GM18519 (cell line): ENCODE results near the gene C1orf50.
A peak's percentile ranks its signal among the peaks of the same experiment; 100 is the strongest.

Source experiments
- ATAC-seq: cut with Tn5 transposase; IDR thresholded peaks from one replicate; pipeline ENCODE4 v1.9.1; 2021; ENCODE audit warnings: mild to moderate bottlenecking, moderate library complexity; ENCODE audit not compliant: unreplicated experiment, low FRiP score

The C1orf50 gene

DNA sequence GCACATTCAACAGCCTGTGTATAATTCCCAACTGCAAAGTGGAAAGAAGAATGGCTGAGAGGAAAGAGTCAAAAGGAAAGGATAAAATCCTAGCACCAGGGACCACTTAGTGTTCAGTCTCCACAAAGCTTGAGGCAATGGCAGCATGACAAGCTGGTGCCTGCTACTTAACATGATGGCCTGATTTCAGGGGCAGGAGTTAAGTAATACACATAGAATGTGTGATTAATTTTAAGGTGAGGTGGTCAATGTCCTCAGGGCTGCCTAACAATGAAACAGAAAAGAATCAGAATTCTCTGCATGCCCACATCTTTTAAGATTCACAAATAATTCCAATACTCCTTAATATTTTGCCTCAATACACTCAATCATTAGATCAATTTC is 9.2 kb upstream of the C1orf50 start:
- no peak for ATAC-seq

DNA sequence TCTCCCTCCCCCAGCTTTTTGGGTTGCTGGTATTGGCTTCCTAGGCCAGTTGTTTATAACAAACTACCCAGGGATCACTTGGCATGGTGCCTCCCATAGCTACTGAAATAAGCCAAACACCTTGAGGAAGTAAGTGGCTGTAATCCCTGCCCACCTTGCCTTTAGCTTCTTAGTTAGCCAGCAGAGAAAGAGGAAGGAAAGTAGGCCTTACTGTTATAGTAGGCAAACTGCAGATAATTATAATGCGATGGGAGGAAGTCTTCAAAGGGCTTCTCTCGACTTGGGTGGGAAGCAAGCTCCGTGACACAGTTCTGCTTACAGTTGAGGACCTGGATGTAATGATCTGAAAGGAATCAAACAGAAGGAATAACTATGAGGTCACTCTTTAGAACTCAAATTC is 8.4 kb upstream of the C1orf50 start:
- no peak for ATAC-seq

DNA sequence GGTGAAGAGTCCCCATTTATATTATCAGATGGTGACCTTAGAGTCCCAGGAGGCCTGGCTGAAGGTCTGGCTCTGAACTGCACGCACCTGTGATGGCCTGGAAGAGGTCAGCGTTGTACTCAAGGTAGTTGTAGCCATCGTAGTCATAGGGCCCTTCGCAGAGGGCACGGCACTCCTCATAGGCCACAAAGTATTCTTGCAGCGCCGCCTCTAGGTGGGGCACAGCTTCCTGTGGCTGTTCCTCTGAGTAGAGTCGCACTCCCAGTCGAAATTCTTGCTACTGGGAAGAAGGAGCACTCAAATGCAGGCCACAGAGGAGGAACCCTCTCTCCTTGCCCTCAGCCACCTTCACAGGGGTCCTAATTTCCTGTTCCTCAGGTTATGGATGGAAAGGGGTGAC is 7.9 kb upstream of the C1orf50 start:
- ATAC-seq: no peak

DNA sequence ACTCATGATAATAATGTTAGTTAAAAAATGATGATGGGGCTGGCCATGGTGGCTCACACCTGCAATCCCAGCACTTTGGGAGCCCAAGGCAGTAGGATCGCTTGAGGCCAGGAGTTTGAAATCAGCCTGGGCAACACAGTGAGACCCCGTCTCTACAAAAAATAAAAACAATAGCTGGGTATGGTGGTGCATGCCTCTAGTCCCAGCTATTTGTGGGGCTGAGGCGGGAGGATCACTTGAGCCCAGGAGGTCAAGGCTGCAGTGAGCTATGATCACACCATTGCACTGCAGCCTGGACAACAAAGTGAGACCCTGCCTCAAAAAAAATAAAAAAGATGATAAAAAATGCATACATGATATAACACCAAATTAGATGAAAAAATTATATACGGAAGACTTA is 5.5 kb upstream of the C1orf50 start:
- no peak for ATAC-seq

DNA sequence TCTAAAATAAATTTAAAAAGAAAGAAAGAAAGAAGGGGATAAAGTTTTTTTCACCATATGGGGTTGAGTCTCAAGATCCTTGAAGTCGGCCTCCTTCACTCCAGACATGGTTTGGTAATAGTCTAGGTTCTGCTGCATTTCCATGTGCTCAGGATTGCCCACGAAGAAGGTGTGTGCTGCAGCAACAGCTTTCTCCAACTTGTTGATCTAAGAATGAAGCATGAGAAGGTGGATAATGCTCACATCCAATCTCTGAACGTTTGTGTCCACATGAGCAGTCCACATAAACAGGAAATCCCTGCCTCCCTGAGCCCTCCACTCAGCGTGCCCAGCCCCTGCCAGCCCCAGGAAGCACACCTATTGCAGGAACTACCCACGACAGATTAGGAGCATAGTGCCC is 4.8 kb upstream of the C1orf50 start:
- ATAC-seq: no peak

DNA sequence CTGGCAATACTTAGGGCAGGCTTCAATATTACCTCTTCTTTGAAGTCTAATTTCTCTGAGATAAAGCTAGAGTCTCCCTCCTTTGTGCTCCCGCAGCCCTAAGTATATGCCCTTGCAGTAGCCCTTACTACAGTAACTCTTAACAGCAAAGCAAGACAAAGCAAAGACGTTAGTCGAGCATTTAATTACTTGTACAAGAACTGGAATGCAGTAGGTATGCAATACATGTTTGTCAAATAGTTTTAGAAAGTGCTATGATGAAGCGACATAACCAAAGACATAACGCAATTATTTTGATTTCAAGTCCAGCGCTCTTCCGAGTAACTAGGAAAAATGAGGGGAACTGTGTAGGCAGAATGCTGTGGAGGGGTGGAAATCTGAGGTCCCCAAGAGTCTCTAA is 1.8 kb upstream of the C1orf50 start:
- ATAC-seq: no peak

DNA sequence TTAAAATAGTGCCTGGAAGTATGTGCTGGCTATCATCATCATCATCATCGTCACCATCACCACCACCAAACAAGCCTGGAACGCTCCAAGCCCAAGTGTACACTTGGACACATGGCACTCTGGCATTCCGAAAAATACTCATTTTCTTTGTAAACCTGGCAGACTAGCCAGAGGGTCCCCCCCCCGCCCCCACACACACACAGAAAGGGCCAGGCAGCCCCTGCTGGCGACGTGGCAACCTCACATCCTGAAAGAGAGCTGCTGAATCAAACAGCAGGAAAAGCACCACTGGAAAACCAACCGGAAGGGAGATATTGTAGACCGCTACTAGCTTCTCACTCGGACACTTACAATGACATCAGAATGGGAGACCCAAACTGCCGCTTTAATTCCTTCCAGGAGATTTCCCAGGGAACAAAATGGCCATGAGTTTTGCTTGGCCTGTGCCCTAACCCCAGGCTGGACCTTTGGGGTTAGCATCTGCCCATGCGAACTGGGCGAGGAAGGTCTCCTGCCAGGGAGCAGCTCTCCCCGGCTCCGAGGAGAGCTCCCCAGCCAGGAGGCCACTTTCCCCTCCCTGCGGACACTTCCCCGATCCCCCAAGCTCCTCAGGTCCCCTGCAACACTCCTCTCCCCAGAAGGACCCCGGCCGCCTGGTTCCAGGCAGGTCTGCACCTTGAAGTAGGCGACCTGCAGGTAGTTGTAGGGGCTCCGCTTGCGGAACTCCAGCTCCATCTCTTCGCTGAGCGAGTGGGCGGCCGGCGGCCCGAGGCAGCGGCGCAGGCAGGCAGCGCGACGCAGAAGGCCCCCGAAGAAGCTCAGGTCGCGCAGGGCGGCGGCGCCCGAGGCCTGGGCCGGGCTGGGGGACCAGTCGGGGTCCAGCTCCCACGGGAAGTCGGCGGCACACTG is 963 bp upstream of the C1orf50 start:
- peak; percentile 21 for ATAC-seq

DNA sequence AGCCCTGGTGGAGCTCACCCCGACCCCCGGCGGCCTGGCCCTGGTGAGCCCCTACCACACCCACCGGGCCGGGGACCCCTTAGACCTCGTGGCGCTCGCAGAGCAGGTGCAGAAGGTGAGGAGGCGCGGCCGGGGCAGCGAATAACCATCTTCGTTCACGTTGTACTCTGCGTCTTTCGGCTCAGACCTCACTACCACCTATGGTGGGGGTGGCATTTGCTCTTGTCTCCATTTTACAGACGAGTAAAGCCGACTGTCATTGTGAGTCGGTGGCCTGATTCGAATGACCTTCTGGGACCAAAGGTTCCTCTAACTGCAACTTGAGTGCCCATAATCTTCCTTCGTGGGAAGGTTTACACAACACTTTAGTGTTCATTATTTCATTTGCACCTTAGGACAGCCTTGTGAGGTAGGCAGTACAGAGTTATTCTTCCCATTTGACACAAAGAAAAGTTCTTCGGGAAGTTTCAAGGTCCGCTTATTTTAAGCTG is 506 bp downstream of the C1orf50 start:
- no peak for ATAC-seq

DNA sequence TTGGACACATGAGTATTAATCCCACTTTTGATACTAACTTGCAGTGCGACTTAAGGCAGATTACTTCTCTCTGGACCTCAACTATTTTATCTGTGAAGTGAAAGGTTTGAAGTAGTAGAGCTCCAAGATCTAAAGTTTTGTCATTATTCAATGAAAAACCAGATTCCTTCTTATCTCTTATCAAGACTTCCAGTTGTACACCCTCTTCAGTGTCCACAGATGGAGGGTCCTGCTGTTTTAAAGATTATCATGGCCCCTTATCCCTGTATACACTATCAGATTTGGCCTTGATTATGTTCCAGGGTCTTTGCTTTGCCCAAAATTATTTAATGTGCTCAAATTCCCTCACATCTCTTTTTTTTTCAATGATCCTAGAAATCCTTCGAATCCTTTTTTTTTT is 1.1 kb downstream of the C1orf50 start:
- no peak for ATAC-seq

DNA sequence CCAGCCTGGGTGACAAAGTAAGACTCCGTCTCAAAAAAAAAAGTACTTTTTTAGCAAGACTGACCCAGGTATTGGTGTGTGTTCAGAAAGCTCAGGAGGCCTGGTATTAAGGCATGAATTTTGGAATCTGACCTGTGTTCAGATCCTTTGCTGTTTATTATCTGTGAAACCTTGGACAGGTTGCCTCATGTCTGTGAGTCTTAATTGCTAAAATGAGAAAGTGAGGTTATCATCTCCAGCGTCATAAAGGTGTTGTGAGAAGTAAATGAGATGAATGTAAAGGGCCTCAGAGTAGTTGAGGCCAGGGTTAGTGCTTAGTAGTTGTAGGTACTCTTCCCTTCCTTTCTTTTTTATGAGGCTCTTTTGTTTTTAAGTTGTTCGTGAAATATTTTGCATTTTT is 2.8 kb downstream of the C1orf50 start:
- no peak for ATAC-seq

DNA sequence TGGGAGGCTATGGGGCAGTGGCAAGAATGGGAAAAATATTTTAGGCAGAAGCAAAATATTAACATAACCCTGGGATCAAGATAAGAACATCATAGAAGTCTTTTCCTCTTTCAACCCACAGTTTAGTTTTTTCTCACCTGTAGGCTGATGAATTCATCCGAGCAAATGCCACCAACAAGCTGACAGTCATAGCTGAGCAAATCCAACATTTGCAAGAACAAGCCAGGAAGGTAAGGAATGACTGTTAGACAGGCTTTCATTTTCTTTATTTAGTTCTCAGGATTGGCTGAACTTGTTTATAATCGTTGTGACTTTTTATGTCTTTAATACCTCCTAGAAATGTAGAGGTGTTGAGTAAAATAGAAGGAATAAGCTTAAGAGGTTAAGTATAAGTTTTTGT is 6.4 kb downstream of the C1orf50 start:
- ATAC-seq: no peak

DNA sequence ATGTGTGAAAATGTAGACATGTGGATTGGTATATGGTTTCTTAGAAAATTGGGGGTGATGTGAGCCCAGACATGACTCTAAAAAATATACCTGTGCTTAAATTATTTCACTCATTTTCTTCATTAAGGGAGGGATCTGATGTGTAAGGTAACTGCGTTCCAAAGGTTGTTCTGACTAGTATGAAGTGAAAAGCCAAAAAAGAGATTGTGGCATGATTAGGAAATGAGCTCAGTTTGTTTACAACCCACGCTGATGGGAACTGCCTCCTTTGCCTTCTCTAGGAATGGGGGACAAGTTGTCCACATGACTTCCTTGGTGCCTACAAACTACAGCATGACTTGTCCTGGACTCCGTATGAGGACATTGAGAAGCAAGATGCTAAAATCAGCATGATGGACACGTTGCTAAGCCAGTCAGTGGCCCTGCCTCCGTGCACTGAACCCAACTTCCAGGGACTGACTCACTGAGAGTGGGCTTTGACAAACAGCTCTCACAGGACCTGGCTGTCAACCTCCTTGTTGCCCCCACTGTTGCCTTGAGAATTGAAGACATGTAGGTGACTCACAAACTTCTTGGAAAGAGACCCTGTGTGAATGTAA is 8.0 kb downstream of the C1orf50 start:
- no peak for ATAC-seq

DNA sequence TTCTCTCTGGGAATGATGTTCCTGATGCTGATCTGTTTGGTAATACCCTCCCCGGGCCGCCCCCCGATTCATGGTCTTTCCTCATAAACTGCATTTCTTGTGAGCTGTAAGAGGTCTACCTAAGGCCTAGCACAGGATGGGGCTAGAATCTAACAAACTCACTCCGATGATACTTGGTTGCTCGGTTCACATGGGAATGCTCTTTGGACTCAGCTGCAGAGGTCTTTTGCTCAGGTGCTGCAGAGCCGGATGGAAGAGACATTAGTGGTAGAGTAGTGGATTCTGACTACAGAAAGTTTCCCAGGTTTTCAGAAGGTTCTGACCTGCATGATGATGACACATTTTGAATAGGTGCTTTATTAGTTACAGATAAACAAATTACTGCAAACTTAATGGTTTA is 9.5 kb downstream of the C1orf50 start:
- ATAC-seq: no peak

DNA sequence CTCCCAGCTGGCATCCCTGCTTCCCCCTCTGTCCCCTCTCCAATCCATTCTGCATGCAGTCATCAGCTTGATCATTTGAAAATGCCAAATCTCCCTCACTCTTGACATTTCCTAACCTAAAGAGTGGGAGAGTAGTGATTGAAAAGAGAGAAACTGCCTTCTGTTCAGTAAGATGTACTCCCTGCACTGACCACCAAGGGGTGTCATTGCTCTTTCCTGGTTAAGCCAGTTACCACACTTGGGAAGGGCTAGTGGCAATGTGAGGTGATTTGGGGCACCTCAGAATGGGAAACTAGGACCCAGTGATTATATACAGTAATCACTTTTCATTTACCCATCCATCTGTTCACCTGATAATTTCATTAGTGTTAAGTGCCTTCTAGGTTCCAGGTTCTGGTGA is 10.8 kb downstream of the C1orf50 start:
- no peak for ATAC-seq

DNA sequence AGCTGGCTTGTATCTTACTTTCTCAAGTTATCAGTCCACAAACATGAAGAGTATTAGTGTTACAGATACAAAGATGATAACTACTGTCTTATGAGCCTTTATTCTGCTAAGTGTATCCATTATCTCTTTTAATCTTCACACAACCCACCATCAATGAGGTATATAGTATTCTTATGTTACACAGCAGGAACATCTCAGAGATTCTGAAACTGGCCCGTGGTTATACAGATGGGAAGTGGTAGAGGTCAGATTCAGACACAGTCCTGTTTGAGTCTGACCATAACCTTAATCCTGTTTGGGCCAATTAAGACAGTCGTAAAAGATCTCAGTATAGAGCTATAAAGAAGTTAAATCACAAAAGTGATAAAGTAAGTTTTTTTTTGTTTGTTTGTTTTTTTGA is 12.7 kb downstream of the C1orf50 start:
- ATAC-seq: no peak

DNA sequence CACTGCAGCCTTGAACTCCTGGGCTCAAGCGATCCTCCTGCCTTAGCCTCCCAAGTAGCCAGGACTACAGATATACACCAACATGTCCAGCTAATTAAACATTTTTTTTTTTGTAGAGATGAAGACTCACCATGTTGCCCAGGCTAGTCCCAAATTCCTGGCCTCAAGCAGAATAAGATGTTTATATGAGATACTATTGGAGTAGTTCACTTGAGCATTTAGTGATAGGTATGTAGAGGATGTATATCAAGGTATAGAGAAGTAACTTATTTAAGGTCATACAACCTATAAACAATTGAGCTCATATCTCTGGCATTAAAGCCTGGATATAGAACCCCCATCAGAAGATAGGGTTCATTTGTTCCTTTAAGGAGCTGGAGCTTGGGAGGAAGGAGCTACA is 13.1 kb downstream of the C1orf50 start:
- ATAC-seq: no peak

DNA sequence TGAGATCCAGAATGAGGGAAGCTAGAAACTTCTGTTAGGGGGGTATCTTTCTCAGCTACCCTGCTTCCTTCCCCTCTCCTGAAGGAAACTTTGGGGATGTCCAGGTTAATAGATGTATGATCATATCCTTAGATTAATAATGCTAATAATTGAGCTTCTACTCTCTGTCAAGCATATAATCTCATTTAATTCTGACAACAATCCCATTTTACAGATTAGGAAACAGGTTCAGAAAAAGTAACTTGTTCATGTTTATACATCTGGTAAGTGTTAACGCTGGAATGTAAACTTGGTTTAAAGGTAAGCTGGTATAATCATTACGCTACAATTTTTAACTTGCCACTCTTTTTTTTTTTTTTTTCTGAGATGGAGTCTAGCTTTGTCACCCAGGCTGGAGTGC is 16.0 kb downstream of the C1orf50 start:
- no peak for ATAC-seq

DNA sequence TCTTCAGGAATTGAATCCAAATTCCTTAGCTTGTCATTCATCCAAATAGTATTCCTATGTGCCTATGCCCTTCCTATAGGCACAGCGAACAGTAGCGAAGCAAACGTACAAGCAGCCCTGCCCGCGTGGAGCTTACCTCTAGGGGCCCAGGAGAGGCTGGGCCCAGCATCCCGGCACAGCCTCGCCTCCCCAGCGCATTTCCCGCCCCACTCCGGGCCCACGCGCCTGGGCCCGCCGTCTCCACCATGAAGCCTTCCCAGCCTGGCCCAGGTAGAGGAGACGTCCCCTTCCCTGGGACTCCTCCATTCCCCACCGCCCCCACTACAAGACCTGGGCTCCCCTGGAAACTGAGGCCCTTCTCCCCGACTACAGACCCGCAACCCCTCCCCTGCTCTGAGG is 17.5 kb downstream of the C1orf50 start:
- ATAC-seq: no peak

DNA sequence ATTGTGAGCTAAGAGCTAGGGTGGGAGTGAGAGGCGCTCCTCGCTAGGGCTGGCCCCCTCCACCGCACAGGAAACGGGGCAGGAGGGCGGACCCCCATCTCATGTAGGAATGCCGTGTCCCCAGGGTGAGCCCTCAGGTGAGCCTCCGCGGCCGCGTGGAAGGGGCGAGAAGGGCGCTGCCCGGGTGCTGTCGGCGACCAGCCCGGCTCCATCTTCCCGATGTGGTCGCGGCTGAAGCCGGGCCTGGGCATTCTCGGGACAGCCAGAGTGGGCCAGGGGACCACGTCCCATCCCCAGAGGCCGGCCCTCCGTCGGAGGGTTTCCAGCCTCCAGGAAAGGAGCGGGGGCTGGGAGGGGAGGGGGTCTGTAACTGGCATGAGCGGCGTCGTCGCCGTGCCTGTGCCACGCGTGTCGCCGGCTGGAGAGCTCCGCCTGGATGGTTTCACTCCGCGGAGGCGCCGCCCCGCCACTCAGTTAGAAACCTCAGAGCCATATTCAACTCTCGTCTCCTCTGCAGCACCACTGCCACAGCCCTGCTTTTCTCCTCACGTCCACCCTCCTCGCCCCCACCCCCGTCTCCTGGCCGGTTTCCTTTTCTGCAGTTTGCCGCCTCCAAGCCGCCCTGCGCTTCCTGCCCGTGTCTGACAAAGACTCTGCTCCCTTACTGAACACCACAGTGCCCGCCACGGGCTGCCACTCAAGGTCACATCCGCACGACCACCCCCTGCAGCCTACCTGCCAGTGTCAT is 18.1 kb downstream of the C1orf50 start, which contains the start of gene TMEM269:
Gene TMEM269, plus strand, starts transcription at position 46 of the 748 bp plus-strand sequence. CDS start 4,903 bp downstream, outside the sequence.
- no peak for ATAC-seq

DNA sequence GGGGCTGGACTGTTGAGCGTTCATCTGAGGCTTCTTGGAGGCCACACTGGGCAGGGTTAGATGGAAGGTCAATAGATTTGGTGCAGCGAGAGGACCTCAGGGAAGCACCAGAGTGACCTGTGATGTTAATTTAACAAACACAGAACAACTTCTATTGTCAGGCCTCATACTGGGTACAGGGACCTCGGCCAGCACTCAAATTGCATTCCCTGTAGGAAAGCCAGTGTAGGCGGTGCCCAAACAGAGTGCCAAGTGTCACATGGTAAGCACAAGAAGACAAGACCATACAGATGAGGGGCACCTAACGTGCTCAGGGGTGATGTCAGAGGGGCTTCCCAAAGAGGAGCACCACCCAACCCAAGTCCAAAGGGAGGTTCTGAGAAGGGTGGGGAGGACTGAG is 19.0 kb downstream of the C1orf50 start:
- ATAC-seq: no peak

DNA sequence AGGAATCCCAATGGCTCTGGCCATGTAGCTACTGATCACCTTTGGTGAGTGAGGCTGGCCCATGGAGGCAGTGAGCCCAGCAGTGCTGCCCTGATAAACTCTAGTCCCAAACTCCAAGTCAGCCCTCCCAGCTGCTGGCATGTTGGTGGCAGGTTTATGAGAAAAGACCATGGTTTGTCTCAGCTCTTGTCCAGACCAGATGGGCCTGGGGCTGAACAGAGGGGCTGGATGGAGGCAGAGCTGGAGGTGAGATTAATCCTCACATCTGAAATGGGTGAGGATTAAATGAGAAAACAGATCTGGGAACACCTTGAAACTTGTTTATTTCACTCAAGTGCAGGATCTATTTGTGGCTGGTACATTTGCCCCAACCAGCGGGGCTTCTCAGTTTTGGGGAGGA is 21.0 kb downstream of the C1orf50 start:
- ATAC-seq: no peak
